ENCODE results near the gene FXYD1.

The FXYD1 gene

GRCh38 chr19:35108730-35109129 is 29.9 kb upstream of the FXYD1 start:
- DNase-seq, result no peak

GRCh38 chr19:35109395-35110112 is 29.1 kb upstream of the FXYD1 start:
- DNase-seq, result no peak

- DNase-seq, result no peak
These were observed 27.6 kb upstream of the FXYD1 start for GRCh38 chr19:35110974-35111373.

- DNase-seq, result no peak
These were observed 25.5 kb upstream of the FXYD1 start for GRCh38 chr19:35112995-35113688.

- DNase-seq, result peak; percentile 74
These were observed 24.1 kb upstream of the FXYD1 start for GRCh38 chr19:35114353-35115176.

GRCh38 chr19:35115177-35115951 is 23.3 kb upstream of the FXYD1 start, which contains the start of gene FXYD3:
Gene FXYD3, plus strand, starts transcription at chr19:35115823. Its CDS starts 3,554 bp downstream, at chr19:35119377.
- no peak for DNase-seq

- DNase-seq, result no peak
These were observed 22.4 kb upstream of the FXYD1 start for GRCh38 chr19:35116072-35116801.

- DNase-seq, result no peak
These were observed 21.5 kb upstream of the FXYD1 start for GRCh38 chr19:35117116-35117515.

- no peak for DNase-seq
These were observed 20.8 kb upstream of the FXYD1 start for GRCh38 chr19:35117799-35118198.

GRCh38 chr19:35118268-35119020 is 20.2 kb upstream of the FXYD1 start:
- no peak for DNase-seq

- DNase-seq, result no peak
These were observed 19.5 kb upstream of the FXYD1 start for GRCh38 chr19:35119091-35119490.

- DNase-seq, result no peak
These were observed 19.0 kb upstream of the FXYD1 start for GRCh38 chr19:35119578-35120155.

- no peak for DNase-seq
These were observed 18.1 kb upstream of the FXYD1 start for GRCh38 chr19:35120492-35120891.

GRCh38 chr19:35120898-35121297 is 17.7 kb upstream of the FXYD1 start:
- no peak for DNase-seq

- DNase-seq, result no peak
These were observed 15.7 kb upstream of the FXYD1 start for GRCh38 chr19:35122687-35123551.

- no peak for DNase-seq
These were observed 15.1 kb upstream of the FXYD1 start for GRCh38 chr19:35123573-35123972.

GRCh38 chr19:35124098-35125060 is 14.2 kb upstream of the FXYD1 start:
- DNase-seq, result peak; percentile 87

GRCh38 chr19:35125270-35125717 is 13.3 kb upstream of the FXYD1 start:
- no peak for DNase-seq

All from activated CD4-positive, CD25-positive, alpha-beta regulatory T cell treated with anti-CD3 and anti-CD28 coated beads, Interleukin-2, amount 50 U/mL, for 72 hours (primary cell).